ENCODE data around the gene GCLM.
"Not testable (repeated sequence)": the region's sequence is repeated elsewhere in the genome, so short reads cannot be mapped to it uniquely, and the experiment has no call there.

Gene GCLM

GRCh38 chr1:93888900-93889299, 20.3 kb downstream of the GCLM start:
- DNase-seq = no peak

- no peak for DNase-seq
These were observed 27.0 kb downstream of the GCLM start for GRCh38 chr1:93882269-93882668.

- no peak for DNase-seq
These were observed 28.5 kb downstream of the GCLM start for GRCh38 chr1:93880731-93881130.

- peak; percentile 83 for DNase-seq
These were observed 30.2 kb downstream of the GCLM start, which contains the start of gene DNTTIP2 for GRCh38 chr1:93878889-93879586. TSS of gene DNTTIP2 (minus strand) at chr1:93879206. CDS start at chr1:93879148, 58 bp downstream.

- peak; percentile 51 for DNase-seq
These were observed 30.7 kb downstream of the GCLM start for GRCh38 chr1:93878501-93878888.

- no peak for DNase-seq
These were observed 31.7 kb downstream of the GCLM start for GRCh38 chr1:93877529-93877928.

- DNase-seq = no peak
These were observed 33.0 kb downstream of the GCLM start for GRCh38 chr1:93876244-93876643.

GRCh38 chr1:93874025-93874651, 35.1 kb downstream of the GCLM start:
- no peak for DNase-seq

GRCh38 chr1:93871366-93871765, 37.9 kb downstream of the GCLM start:
- DNase-seq = no peak

GRCh38 chr1:93869653-93870052, 39.6 kb downstream of the GCLM start:
- no peak for DNase-seq

GRCh38 chr1:93868492-93868891, 40.7 kb downstream of the GCLM start:
- DNase-seq = not testable (repeated sequence)

GRCh38 chr1:93865253-93865652, 44.0 kb downstream of the GCLM start:
- DNase-seq = no peak

GRCh38 chr1:93864175-93864574, 45.1 kb downstream of the GCLM start:
- DNase-seq = no peak

- not testable (repeated sequence) for DNase-seq
These were observed 51.6 kb downstream of the GCLM start for GRCh38 chr1:93857653-93858052.

- DNase-seq = not testable (repeated sequence)
These were observed 53.2 kb downstream of the GCLM start for GRCh38 chr1:93855983-93856382.

- no peak for DNase-seq
These were observed 55.3 kb downstream of the GCLM start for GRCh38 chr1:93853940-93854339.

- DNase-seq = no peak
These were observed 57.4 kb downstream of the GCLM start for GRCh38 chr1:93851878-93852277.

GRCh38 chr1:93851327-93851712, 57.9 kb downstream of the GCLM start:
- no peak for DNase-seq

- DNase-seq = peak; percentile 46
These were observed 58.4 kb downstream of the GCLM start for GRCh38 chr1:93850687-93851326.

- DNase-seq = no peak
These were observed 60.8 kb downstream of the GCLM start for GRCh38 chr1:93848350-93848883.

- peak; percentile 65 for DNase-seq
These were observed 61.4 kb downstream of the GCLM start for GRCh38 chr1:93847811-93848288.

- DNase-seq = peak; percentile 87
These were observed 62.0 kb downstream of the GCLM start for GRCh38 chr1:93846992-93847810.
